ENCODE data around the gene ELL2.

Gene ELL2

DNA sequence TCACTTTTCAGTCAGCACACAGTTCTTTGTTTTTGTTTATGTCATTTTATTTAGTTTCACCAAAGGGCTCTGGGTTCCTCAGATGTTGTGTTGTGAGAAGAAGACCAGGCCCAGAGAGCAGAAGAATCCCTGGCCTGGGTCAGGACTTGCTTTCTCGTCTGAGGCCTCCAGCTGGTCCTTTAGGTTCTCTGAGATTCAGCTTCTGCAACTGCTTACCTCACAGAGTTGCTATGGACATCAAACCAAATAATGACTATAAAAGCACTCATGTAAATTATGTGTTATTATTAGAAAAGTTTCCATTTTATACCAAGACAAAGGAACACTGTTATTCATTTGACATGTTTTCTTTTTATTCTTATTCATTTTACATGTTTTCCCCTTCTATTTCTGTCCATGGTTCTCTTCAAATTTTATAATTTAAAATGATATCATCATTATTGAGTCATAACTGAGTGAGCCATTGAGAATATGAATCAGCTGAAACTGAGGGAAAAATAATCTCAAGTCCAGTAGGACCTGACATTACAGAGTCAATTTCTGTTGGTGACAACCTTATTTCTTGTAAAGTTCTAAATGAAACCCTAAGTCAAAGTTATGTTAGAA is 95.1 kb downstream of the ELL2 start:
- H3K4me1 ChIP-seq (ENCODE audit: control insufficient read depth in 1 of 2, insufficient read depth in 1 of 2, low read depth in 1 of 2, low read length in 1 of 2) = peaks cover 37 to 45% of the 10 kb centered on the region in 2 experiments

DNA sequence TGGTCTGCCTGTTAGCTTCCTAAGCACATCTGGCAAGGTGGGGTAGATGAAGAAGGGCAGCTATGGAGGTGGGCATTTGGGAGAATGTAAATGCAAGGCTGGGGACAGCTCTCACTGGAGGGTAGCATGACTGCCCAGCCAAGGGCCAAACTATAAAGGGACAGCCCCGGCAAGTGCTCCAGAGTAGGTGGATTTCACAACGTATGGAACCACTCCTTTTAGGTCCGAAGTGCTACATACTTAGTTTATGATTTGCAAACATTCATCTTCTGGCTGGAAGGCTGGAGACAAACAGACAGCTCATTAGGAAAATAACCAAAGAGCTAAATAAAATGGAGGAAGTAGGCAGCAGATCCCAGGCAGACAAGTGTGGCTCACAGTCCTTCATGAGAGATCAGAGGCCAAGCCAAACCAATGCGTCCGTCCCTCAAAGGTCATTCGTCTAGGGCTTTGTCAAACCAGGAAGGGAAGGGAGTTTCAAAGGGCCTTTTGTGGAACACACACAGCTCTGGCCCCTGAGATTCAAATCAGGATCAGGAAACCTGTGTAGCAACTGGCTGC is 96.6 kb downstream of the ELL2 start:
- H3K4me3 ChIP-seq (ENCODE audit: low read depth in 1 of 2, low read length in 1 of 2) = no peak overlapping the region
- peaks cover 47% of the 10 kb centered on the region for H3K27me3 ChIP-seq
- peaks cover 34 to 42% of the 10 kb centered on the region in 2 experiments for H3K4me1 ChIP-seq (ENCODE audit: control insufficient read depth in 1 of 2, insufficient read depth in 1 of 2, low read depth in 1 of 2, low read length in 1 of 2)
- no peak overlapping the region for H3K27ac ChIP-seq
- H3K36me3 ChIP-seq = no peaks in the 10 kb centered on the region
- TF ChIP-seq, protein P1, sequence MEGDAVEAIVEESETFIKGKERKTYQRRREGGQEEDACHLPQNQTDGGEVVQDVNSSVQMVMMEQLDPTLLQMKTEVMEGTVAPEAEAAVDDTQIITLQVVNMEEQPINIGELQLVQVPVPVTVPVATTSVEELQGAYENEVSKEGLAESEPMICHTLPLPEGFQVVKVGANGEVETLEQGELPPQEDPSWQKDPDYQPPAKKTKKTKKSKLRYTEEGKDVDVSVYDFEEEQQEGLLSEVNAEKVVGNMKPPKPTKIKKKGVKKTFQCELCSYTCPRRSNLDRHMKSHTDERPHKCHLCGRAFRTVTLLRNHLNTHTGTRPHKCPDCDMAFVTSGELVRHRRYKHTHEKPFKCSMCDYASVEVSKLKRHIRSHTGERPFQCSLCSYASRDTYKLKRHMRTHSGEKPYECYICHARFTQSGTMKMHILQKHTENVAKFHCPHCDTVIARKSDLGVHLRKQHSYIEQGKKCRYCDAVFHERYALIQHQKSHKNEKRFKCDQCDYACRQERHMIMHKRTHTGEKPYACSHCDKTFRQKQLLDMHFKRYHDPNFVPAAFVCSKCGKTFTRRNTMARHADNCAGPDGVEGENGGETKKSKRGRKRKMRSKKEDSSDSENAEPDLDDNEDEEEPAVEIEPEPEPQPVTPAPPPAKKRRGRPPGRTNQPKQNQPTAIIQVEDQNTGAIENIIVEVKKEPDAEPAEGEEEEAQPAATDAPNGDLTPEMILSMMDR (IDR thresholded peaks at IDR 0.05) = no peak
- no peaks in the 10 kb centered on the region for H3K9me3 ChIP-seq

More for the DNA sequence above, 95.1 kb downstream of the ELL2 start:
- H3K36me3 ChIP-seq = no peaks in the 10 kb centered on the region
- H3K27ac ChIP-seq = no peak overlapping the region
- H3K4me3 ChIP-seq (ENCODE audit: low read depth in 1 of 2, low read length in 1 of 2) = no peak overlapping the region
- H3K27me3 ChIP-seq = peaks cover 34% of the 10 kb centered on the region
- TF ChIP-seq, protein P1 (IDR thresholded peaks at IDR 0.05) = no peak
- no peaks in the 10 kb centered on the region for H3K9me3 ChIP-seq

DNA sequence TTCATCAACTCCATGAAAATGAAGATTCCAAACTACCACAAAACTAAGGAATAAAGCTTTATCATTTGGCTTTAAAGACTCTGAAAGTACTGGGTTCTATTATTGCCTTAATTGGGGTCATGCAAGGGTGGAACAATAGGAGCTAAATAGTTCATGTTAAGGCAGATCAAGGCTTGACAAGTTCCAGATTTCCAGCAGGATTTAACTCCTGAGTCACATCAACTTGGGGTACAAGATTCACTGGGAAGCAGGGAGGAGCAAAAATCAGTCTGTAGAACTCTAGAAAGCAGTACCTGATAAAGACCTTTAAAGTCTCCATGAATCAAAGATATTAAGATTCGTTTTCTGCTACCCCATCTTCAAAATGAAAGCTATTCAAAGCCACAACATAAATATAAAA is 97.2 kb downstream of the ELL2 start:
- TF ChIP-seq, protein P1 (IDR thresholded peaks at IDR 0.05) = no peak
- Histone ChIP-seq H3K27ac (no peak overlapping the region), H3K36me3 (no peaks in the 10 kb centered on the region), H3K4me1 (ENCODE audit: control insufficient read depth in 1 of 2, insufficient read depth in 1 of 2, low read depth in 1 of 2, low read length in 1 of 2) (peaks cover 28 to 37% of the 10 kb centered on the region in 2 experiments), H3K4me3 (ENCODE audit: low read depth in 1 of 2, low read length in 1 of 2) (no peak overlapping the region), H3K27me3 (peaks cover 47% of the 10 kb centered on the region), H3K9me3 (no peaks in the 10 kb centered on the region)

DNA sequence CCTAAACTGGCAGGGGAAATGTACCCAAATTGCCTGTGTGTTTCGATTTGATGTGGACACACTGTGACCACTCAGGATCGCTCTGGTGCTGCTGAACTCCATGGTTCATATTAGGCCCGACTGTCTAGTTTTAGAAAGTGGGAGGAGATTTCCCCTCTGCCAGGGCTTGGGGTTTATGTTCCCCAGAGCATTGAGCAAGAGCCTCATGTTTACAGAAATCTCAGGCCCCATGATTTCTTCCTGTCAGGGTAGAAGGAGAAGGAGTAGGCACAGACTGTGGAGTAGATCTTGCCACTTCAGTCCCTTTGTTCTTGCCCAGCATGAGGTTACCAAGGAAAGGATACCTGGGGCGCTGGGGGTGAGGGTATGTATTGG is 98.3 kb downstream of the ELL2 start:
- Histone ChIP-seq H3K27ac (no peak overlapping the region), H3K36me3 (no peaks in the 10 kb centered on the region), H3K4me1 (ENCODE audit: control insufficient read depth in 1 of 2, insufficient read depth in 1 of 2, low read depth in 1 of 2, low read length in 1 of 2) (peaks cover 29 to 35% of the 10 kb centered on the region in 2 experiments), H3K9me3 (no peaks in the 10 kb centered on the region), H3K27me3 (peaks cover 47% of the 10 kb centered on the region), H3K4me3 (ENCODE audit: low read depth in 1 of 2, low read length in 1 of 2) (peak overlapping the region in 1 of 2 experiments; percentile 10)
- TF ChIP-seq, protein P1 (IDR thresholded peaks at IDR 0.05) = no peak

DNA sequence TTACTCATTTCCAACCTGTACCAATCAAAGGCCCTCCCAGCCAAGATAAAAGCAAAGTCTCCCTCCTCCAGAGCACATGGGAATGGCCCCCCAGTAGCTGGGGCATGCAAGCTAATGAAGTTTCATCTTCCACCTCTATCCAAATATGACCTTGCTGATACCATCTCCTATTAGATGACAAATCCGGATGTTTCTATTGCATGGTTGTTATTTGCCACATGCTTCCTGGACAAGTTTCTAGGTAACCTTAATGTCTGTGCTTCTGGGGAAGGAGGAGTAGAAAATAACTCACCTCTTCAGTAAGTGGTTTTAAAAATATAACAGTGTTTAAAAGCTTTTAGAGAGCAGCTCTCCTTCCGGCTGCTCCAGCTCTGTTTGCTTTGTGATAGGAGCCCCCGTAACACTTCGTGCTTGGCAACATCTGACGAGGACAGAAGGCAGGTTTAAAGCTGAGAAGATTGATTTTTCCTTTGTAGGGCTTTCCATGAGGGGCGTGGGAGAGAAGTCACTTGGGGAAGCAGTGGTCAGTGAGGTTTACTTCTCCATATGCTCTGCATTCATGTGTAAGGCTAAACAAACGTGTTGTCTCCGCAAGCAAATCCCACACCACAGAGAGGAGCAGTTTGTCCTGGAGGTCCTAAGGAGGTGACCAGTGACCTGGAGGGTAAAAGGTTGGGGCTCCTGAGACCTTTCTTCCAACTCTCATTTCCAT is 98.8 kb downstream of the ELL2 start:
- Histone ChIP-seq H3K9me3 (no peaks in the 10 kb centered on the region), H3K36me3 (no peaks in the 10 kb centered on the region), H3K27me3 (peaks cover 47% of the 10 kb centered on the region), H3K27ac (no peak overlapping the region), H3K4me1 (ENCODE audit: control insufficient read depth in 1 of 2, insufficient read depth in 1 of 2, low read depth in 1 of 2, low read length in 1 of 2) (peaks cover 31 to 40% of the 10 kb centered on the region in 2 experiments), H3K4me3 (ENCODE audit: low read depth in 1 of 2, low read length in 1 of 2) (peak overlapping the region in 1 of 2 experiments; percentile 10)
- TF ChIP-seq, protein P1 (IDR thresholded peaks at IDR 0.05) = no peak

All from neutrophil (primary cell).